NOMO-1 treated with dmso at 0.1 percent for 144 hours (cell line): ENCODE results near the gene FOXP1.
"Not testable (repeated sequence)": the region's sequence is repeated elsewhere in the genome, so short reads cannot be mapped to it uniquely, and the experiment has no call there.

ENCODE experiments used
- DNase-seq: peaks from one replicate; lab custom pipeline; 2025; ENCODE audit not compliant: unreplicated experiment; lab: John Stamatoyannopoulos, UW

FOXP1 gene

GRCh38 chr3:71454512-71455403, 128.8 kb downstream of the FOXP1 start:
- no peak for DNase-seq

GRCh38 chr3:71453822-71454511, 129.6 kb downstream of the FOXP1 start:
- no peak for DNase-seq

DNA sequence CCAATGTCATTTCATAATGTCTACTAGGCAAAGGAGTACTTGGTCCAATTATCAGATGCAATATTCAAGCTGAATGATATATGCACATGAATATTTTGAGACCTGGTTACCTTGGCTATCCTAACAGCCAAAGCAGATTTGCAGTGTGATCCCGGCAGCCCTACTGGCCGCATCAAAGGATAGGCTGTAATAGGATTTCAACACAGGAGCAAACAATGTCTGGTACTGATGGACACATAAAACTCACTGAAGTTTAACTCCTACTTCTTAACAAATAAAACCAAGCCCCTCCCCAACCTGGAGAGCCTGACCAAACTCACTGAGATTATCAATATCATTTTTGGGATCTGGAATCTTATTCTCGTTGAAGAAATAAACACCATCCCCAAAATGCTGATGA, 130.2 kb downstream of the FOXP1 start:
- DNase-seq, result no peak

DNA sequence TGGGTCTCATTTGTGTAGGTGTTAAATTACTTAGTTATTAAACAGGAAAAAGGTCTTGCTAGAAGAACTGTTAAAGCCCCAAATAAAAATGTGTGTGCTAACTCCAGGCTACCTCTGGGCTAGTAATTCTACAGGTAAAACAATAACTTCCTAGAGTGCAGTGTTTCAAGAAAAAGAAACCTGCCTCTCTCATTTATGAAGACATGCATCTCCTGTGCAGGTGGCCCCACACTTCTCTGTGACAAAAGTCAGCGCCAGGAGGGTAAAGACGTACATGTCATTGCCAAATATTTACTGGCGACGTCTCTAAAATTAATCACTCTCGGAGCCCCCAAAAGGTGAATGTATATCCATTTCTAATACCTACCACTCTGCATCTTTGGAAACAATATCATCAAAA, 131.7 kb downstream of the FOXP1 start:
- no peak for DNase-seq

DNA sequence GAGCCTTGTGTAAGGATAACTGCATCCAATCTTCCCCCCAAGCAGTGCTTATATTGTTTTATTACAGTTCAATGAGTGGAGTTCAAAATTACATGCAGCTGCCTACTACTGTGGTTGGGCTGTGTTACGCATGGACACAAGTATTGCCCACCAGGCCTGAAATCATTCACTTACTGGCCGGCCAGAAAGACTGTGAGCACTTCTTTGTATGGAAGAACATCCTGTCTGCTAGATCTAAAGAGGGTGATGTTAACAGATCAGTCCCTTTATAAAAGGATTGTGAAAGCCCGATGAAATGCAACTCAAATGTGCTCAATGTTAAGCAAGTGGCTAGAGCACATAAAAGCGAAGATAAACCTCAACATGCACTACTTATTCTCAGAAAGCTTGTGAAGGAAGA, 132.5 kb downstream of the FOXP1 start:
- no peak for DNase-seq

GRCh38 chr3:71450162-71450561, 133.4 kb downstream of the FOXP1 start:
- no peak for DNase-seq

DNA sequence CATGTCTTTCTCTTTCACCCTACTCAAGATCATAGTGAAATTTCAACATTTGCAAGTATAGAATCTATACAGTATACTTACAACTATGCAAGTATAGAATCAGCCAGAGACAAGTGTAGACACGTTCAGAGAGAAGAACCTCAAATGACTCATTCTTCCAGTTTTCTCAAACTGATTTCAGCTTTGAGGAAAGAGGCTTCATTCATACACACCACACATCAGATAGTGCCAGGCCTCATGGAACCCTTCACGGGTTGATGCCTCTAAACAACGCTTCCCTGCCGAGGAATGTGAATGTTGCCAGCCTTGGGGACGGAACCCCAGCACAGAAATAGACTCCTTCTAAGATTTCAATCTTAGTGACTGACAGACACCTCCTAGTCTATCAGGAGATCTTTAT, 135.7 kb downstream of the FOXP1 start:
- no peak for DNase-seq

DNA sequence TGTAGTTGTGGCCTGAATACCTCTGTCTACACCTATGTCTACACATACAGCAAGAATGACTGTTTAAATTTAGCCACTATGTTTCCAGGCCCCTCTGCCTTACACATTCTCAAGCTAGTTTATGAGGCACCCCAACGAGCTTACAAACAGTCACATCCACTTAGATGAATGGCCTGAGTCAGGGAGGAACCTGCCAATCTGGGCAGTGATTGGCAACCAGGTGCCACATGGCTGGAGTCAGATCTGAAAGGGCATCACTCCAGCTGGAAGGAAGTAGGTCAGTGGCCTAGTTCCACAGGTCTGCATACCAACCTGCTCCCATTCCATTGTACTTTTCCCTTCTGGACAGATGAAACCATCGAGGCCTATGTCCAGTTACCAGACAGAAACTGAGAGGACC, 136.3 kb downstream of the FOXP1 start:
- no peak for DNase-seq

DNA sequence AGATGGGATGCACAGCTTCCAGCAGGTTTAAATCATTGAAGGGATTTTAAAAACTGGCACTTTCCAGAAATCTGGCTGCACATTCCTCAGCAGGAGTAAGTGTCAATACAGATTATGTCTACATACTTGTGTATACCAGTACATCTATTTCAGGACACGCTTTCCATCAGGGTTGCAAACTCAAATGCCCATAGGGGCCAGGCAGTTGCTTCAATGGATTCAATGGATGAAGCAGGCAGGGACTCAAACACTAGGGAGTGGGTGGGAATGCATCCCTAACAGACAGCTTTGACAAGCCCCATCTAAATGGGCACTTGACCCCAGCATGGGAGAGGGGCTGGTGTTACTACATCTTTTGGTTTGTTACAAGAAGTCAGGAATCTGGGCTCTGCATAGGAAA, 136.8 kb downstream of the FOXP1 start:
- no peak for DNase-seq

- DNase-seq, result no peak
Measured at GRCh38 chr3:71446260-71446659, 137.3 kb downstream of the FOXP1 start.

- no peak for DNase-seq
Measured at GRCh38 chr3:71444861-71445259, 138.7 kb downstream of the FOXP1 start.

GRCh38 chr3:71444028-71444860, 139.3 kb downstream of the FOXP1 start:
- DNase-seq, result peak; percentile 99

- no peak for DNase-seq
Measured at GRCh38 chr3:71443332-71443731, 140.2 kb downstream of the FOXP1 start.

- no peak for DNase-seq
Measured at GRCh38 chr3:71442652-71443042, 140.9 kb downstream of the FOXP1 start.

GRCh38 chr3:71441925-71442651, 141.4 kb downstream of the FOXP1 start:
- DNase-seq, result no peak

GRCh38 chr3:71441217-71441924, 142.2 kb downstream of the FOXP1 start:
- no peak for DNase-seq

DNA sequence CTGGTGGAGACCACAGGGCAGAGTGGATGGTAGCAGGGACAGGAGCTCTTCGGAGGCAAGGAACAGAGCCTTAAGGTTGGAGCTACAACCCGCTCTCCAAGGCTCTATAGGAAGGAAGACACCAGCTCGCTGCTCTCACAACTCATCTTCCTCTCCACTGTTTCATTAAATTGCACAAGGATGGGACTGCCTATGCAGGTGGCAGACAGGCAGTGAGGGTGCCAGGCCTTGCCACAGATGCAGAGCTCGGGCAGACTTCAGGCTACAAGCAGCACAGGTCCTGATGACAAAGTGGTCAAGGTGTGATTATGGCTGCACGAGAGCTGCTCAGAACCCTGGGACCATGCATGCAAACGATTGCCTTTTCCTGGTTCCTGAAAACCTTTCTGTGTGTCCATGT, 144.6 kb downstream of the FOXP1 start:
- DNase-seq, result no peak

GRCh38 chr3:71438071-71438685, 145.3 kb downstream of the FOXP1 start:
- no peak for DNase-seq

- no peak for DNase-seq
Measured at GRCh38 chr3:71436337-71436736, 147.2 kb downstream of the FOXP1 start.

DNA sequence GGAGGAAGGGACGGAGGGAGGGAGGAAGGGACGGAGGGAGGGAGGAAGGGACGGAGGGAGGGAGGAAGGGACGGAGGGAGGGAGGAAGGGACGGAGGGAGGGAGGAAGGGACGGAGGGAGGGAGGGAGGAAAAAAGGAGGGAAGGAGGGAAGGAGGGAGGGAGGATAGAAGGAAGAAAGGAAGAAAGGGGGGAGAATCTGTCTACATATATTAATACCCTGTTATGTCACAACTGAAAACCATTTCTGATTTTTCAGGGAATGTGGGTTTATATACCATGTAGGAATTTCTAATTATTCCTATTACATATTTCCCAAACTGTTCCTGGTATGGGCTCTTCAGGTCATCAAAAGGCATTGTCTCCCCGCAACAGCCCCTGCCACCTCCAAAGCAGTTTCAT, 147.7 kb downstream of the FOXP1 start:
- DNase-seq, result not testable (repeated sequence)
